HepG2 (cell line): ENCODE measurements around the gene TMEM132D.

ENCODE experiments used
- CC2D1A ChIP-seq: sonication (generic); formaldehyde crosslinking; IDR thresholded peaks from 2 replicates; pipeline ENCODE4 v1.8.1; 2023; ENCODE audit warnings: mild to moderate bottlenecking, missing genetic modification reagents
- TBP ChIP-seq: sonication (generic); formaldehyde crosslinking; IDR thresholded peaks from 2 replicates; pipeline ENCODE4 v1.5.0; 2020; ENCODE audit warnings: missing genetic modification reagents
- TF ChIP-seq, protein P1 (sequence below): sonication (generic); formaldehyde crosslinking; IDR thresholded peaks from 2 replicates; pipeline ENCODE4 v1.5.0; 2020; ENCODE audit warnings: mild to moderate bottlenecking, missing genetic modification reagents, moderate library complexity
- TF ChIP-seq, protein P2 (sequence below): IDR thresholded peaks from 2 replicates; pipeline ENCODE4 v1.6.1; 2012; ENCODE audit warnings: inconsistent platforms

DNA sequence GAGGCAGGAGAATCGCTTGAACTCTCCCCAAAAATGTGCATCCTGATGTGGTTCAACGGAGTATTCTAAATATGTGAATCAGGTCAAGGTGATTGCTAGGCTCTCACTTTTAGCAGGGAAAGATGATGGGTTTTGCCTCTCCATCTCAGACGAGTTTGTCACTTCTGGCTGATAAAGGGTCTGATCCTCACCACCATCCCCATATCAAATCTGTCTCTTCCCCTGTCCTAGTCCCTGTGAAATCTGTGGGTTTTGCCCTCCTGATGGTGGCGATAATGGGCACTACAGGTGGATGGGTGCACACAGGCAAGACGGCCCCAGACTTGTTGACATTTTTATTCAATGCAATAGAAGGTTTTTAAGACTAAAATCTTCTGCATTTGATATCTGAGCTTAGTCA is 665.9 kb downstream of the TMEM132D start:
- TF ChIP-seq TBP (no peak), CC2D1A (CRISPR knock-in tag) (no peak)
- TF ChIP-seq, protein P1, sequence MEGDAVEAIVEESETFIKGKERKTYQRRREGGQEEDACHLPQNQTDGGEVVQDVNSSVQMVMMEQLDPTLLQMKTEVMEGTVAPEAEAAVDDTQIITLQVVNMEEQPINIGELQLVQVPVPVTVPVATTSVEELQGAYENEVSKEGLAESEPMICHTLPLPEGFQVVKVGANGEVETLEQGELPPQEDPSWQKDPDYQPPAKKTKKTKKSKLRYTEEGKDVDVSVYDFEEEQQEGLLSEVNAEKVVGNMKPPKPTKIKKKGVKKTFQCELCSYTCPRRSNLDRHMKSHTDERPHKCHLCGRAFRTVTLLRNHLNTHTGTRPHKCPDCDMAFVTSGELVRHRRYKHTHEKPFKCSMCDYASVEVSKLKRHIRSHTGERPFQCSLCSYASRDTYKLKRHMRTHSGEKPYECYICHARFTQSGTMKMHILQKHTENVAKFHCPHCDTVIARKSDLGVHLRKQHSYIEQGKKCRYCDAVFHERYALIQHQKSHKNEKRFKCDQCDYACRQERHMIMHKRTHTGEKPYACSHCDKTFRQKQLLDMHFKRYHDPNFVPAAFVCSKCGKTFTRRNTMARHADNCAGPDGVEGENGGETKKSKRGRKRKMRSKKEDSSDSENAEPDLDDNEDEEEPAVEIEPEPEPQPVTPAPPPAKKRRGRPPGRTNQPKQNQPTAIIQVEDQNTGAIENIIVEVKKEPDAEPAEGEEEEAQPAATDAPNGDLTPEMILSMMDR (CRISPR knock-in tag) = no peak
- TF ChIP-seq, protein P2, sequence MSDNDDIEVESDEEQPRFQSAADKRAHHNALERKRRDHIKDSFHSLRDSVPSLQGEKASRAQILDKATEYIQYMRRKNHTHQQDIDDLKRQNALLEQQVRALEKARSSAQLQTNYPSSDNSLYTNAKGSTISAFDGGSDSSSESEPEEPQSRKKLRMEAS = no peak
